OCI-LY3 (cell line): ENCODE measurements around the gene ANXA8L1.
"Not testable (repeated sequence)": the region's sequence is repeated elsewhere in the genome, so short reads cannot be mapped to it uniquely, and the experiment has no call there.

Experiments used
- CTCF ChIP-seq: fragments of 200-600, 300-600 bp; sonication (generic); IDR thresholded peaks from 2 replicates; pipeline ENCODE4 v1.5.1; 2014; ENCODE audit warnings: antibody characterized with exemption, low read length, low read depth
- EZH2phosphoT487 ChIP-seq: fragments of 200-600 bp; shearing (Covaris generic); IDR thresholded peaks from 2 replicates; pipeline ENCODE4 v1.6.1; 2018; ENCODE audit warnings: antibody characterized with exemption, mixed run types, low read depth

GRCh38 chr10:46396441-46397279 lies 21.1 kb downstream of the ANXA8L1 start:
- not testable (repeated sequence) for TF ChIP-seq CTCF, EZH2phosphoT487
